Measurements from ENCODE around the gene BTBD9. TPM values are rescaled to one million over a fixed set of nuclear protein-coding genes. Genes with fewer than 3 reads are reported as not detected.
A peak's percentile ranks its signal among the peaks of the same experiment; 100 is the strongest.

Gene BTBD9
- polyA plus RNA-seq, 1 donor (not counting 4 experiments of a cell fraction or from before 2014, with no cell fraction given): 6.8 TPM

- no peaks in the 10 kb centered on the region for H3K9me1 ChIP-seq (ENCODE audit: control insufficient read depth, extremely low read depth, insufficient read depth, low read length)
- H3K9me3 ChIP-seq (ENCODE audit: control insufficient read depth, low read depth, low read length): no peaks in the 10 kb centered on the region
- no peak overlapping the region for H2AFZ ChIP-seq (ENCODE audit: control insufficient read depth, low read length)
- FAIRE-seq: no peak
- no peaks in the 10 kb centered on the region for H3K36me3 ChIP-seq (ENCODE audit: control insufficient read depth in 2 of 2, extremely low read depth in 1 of 2, insufficient read depth in 2 of 2, low read length in 2 of 2)
- dilution Hi-C loops (cut with MboI; ENCODE audit: extremely low pct_ligation_motif_present, low sequenced_read_pairs): no loop called here
- H4K20me1 ChIP-seq (ENCODE audit: control insufficient read depth, extremely low read depth, insufficient read depth, low read length): no peaks in the 10 kb centered on the region
- no peak overlapping the region for H3K9ac ChIP-seq (ENCODE audit: control insufficient read depth, extremely low read depth, insufficient read depth, low read length)
- no peak overlapping the region for H3K27ac ChIP-seq (ENCODE audit: control insufficient read depth, insufficient read depth, low read length)
- no peaks in the 10 kb centered on the region for H3K79me2 ChIP-seq (ENCODE audit: control insufficient read depth, insufficient read depth, low read length)
- no peaks in the 10 kb centered on the region for H3K27me3 ChIP-seq (ENCODE audit: control insufficient read depth, extremely low read depth, insufficient read depth, low read length)
- TF ChIP-seq EZH2 (IDR thresholded peaks at IDR 0.05; ENCODE audit: low read length): no peak
- no peak for TF ChIP-seq CTCF (optimal IDR thresholded peaks at IDR 0.05 in 1 of 3, IDR thresholded peaks at IDR 0.05 in 1 of 3, conservative IDR thresholded peaks at IDR 0.05 in 1 of 3; ENCODE audit: extremely low read depth in 1 of 3, insufficient read depth in 2 of 3, low read length in 3 of 3)
- no peak for DNase-seq (ENCODE audit: low read depth, low spot score)
- no peak overlapping the region for H3K4me3 ChIP-seq (ENCODE audit: control insufficient read depth in 2 of 3, extremely low read depth in 1 of 3, insufficient read depth in 2 of 3, low read depth in 1 of 3, low read length in 3 of 3)
- no peaks in the 10 kb centered on the region for H3K4me1 ChIP-seq (ENCODE audit: control insufficient read depth, extremely low read depth, insufficient read depth, low read length)
- H3K4me2 ChIP-seq (ENCODE audit: control insufficient read depth, extremely low read depth, insufficient read depth, low read depth, low read length): no peak overlapping the region
These were observed 404.6 kb downstream of the BTBD9 start for GRCh38 chr6:38234934-38235682.

- dilution Hi-C loops (cut with MboI; ENCODE audit: extremely low pct_ligation_motif_present, low sequenced_read_pairs): no loop called here
- Histone ChIP-seq H3K9me3 (ENCODE audit: control insufficient read depth, low read depth, low read length) (no peaks in the 10 kb centered on the region), H3K9ac (ENCODE audit: control insufficient read depth, extremely low read depth, insufficient read depth, low read length) (no peak overlapping the region), H3K4me1 (ENCODE audit: control insufficient read depth, extremely low read depth, insufficient read depth, low read length) (no peaks in the 10 kb centered on the region), H4K20me1 (ENCODE audit: control insufficient read depth, extremely low read depth, insufficient read depth, low read length) (peaks cover 2% of the 10 kb centered on the region), H3K27me3 (ENCODE audit: control insufficient read depth, extremely low read depth, insufficient read depth, low read length) (no peaks in the 10 kb centered on the region), H3K4me2 (ENCODE audit: control insufficient read depth, extremely low read depth, insufficient read depth, low read depth, low read length) (no peak overlapping the region), H3K27ac (ENCODE audit: control insufficient read depth, insufficient read depth, low read length) (no peak overlapping the region), H3K79me2 (ENCODE audit: control insufficient read depth, insufficient read depth, low read length) (no peaks in the 10 kb centered on the region), H2AFZ (ENCODE audit: control insufficient read depth, low read length) (no peak overlapping the region), H3K9me1 (ENCODE audit: control insufficient read depth, extremely low read depth, insufficient read depth, low read length) (no peaks in the 10 kb centered on the region), H3K4me3 (ENCODE audit: control insufficient read depth in 2 of 3, extremely low read depth in 1 of 3, insufficient read depth in 2 of 3, low read depth in 1 of 3, low read length in 3 of 3) (no peak overlapping the region), H3K36me3 (ENCODE audit: control insufficient read depth in 2 of 2, extremely low read depth in 1 of 2, insufficient read depth in 2 of 2, low read length in 2 of 2) (no peaks in the 10 kb centered on the region)
- DNase-seq (ENCODE audit: low read depth, low spot score) (no peak), FAIRE-seq (no peak)
- no peak for TF ChIP-seq EZH2 (IDR thresholded peaks at IDR 0.05; ENCODE audit: low read length)
- peak in 1 of 3 experiments; percentile 20 for TF ChIP-seq CTCF (optimal IDR thresholded peaks at IDR 0.05 in 1 of 3, IDR thresholded peaks at IDR 0.05 in 1 of 3, conservative IDR thresholded peaks at IDR 0.05 in 1 of 3; ENCODE audit: extremely low read depth in 1 of 3, insufficient read depth in 2 of 3, low read length in 3 of 3)
These were observed 405.6 kb downstream of the BTBD9 start for GRCh38 chr6:38234141-38234540.
